Chondrocyte (in vitro differentiated cells): ENCODE data around the gene WTAP. TPM values are rescaled to one million over a fixed set of nuclear protein-coding genes. Genes with fewer than 3 reads are reported as not detected.
A peak's percentile ranks its signal among the peaks of the same experiment; 100 is the strongest.
"Not testable (repeated sequence)": the region's sequence is repeated elsewhere in the genome, so short reads cannot be mapped to it uniquely, and the experiment has no call there.

Source experiments
- DNase-seq: peaks from one replicate; pipeline ENCODE4 v3.0.0; 2021; ENCODE audit warnings: mixed read lengths, low spot score
- H3K27ac Mint-ChIP-seq: one replicate; pipeline ENCODE4 v1.8.0; 2021; ENCODE audit warnings: mild to moderate bottlenecking, moderate library complexity, mixed read lengths; ENCODE audit not compliant: unreplicated experiment
- H3K27me3 Mint-ChIP-seq: 2 replicates; pipeline ENCODE4 v1.8.0; 2021; ENCODE audit warnings: low read depth, mixed read lengths
- H3K36me3 Mint-ChIP-seq: 2 replicates; pipeline ENCODE4 v1.8.0; 2021; ENCODE audit warnings: low read depth, mixed read lengths
- H3K4me1 Mint-ChIP-seq: 2 replicates; pipeline ENCODE4 v1.8.0; 2021; ENCODE audit warnings: low read depth, mild to moderate bottlenecking, mixed read lengths
- H3K4me3 Mint-ChIP-seq: one replicate; pipeline ENCODE4 v1.8.0; 2021; ENCODE audit warnings: mild to moderate bottlenecking, moderate library complexity, mixed read lengths; ENCODE audit not compliant: unreplicated experiment
- H3K9me3 Mint-ChIP-seq: 2 replicates; pipeline ENCODE4 v1.8.0; 2021; ENCODE audit warnings: low read depth, mixed read lengths
- total RNA-seq: library from RNA; stranded (reverse); gene quantifications from 3 replicates; pipeline ENCODE4 v1.2.1, GENCODE V29; 2021
- TF ChIP-seq, protein P1 (sequence below): fragments of 200-600 bp; sonication (generic); IDR thresholded peaks from 2 replicates; pipeline ENCODE4 v1.5.0; 2021; ENCODE audit warnings: antibody characterized with exemption, mild to moderate bottlenecking, moderate library complexity

The WTAP gene
- total RNA-seq, 1 donor from 2014 or later = 65.9 TPM

DNA sequence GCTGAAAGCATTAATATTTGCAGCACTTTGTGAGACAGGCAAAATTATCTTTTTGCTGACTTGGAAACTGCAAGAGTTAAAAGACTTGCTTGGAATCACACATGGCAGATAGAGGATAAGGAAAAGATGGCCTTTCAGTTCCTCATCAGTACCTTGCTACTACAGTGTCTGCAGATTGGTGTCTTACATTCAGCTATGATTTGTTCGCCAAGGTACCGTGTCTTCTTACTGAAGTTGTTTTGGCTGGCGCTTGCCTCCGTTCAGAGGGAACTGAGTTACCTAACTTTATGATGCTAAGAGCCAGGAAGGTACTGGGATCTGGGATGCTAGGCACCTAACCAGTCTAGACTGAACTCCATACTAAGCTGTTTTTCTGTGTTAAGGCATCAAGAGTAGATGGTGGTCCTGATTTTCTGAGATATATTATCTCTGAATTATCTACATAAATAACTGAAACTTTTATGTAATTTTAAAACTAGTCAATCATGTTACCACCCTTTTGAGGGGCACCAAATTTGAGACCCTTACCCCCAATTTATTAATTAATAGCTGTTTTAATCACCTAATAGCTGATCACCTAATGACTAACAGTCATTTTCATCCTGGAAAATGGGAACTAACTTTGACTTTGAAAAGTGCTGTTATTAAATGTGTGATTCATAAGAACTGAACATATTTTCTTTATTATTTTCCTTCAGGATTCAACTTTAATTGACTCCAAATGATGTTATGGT is 2.5 kb downstream of the WTAP start:
- peaks cover 39% of the 10 kb centered on the region for H3K4me1 Mint-ChIP-seq
- no peak for DNase-seq
- TF ChIP-seq, protein P1, sequence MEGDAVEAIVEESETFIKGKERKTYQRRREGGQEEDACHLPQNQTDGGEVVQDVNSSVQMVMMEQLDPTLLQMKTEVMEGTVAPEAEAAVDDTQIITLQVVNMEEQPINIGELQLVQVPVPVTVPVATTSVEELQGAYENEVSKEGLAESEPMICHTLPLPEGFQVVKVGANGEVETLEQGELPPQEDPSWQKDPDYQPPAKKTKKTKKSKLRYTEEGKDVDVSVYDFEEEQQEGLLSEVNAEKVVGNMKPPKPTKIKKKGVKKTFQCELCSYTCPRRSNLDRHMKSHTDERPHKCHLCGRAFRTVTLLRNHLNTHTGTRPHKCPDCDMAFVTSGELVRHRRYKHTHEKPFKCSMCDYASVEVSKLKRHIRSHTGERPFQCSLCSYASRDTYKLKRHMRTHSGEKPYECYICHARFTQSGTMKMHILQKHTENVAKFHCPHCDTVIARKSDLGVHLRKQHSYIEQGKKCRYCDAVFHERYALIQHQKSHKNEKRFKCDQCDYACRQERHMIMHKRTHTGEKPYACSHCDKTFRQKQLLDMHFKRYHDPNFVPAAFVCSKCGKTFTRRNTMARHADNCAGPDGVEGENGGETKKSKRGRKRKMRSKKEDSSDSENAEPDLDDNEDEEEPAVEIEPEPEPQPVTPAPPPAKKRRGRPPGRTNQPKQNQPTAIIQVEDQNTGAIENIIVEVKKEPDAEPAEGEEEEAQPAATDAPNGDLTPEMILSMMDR = no peak
- no peaks in the 10 kb centered on the region for H3K36me3 Mint-ChIP-seq
- no peaks in the 10 kb centered on the region for H3K27me3 Mint-ChIP-seq
- H3K27ac Mint-ChIP-seq = peak overlapping the region; percentile 86
- no peaks in the 10 kb centered on the region for H3K9me3 Mint-ChIP-seq
- H3K4me3 Mint-ChIP-seq = peak overlapping the region; percentile 84

DNA sequence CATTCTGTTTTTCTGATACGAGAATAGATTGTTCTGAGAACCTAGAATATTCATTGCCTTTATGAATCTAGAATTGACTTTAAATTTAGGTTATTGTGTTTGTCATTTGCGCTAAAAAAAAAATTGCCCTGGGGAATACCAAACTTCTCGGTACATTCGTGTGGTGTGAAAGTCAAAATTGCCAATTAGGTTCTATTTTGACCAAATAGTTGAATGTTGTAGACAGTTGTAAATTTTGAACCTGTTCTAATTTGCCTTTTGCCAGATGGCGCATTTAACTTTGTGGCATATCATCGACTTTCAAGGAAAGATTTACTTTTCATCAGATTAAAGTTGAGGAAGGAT is 3.0 kb downstream of the WTAP start:
- H3K4me1 Mint-ChIP-seq = peaks cover 39% of the 10 kb centered on the region
- H3K36me3 Mint-ChIP-seq = no peaks in the 10 kb centered on the region
- H3K9me3 Mint-ChIP-seq = no peaks in the 10 kb centered on the region
- TF ChIP-seq, protein P1 = no peak
- no peak overlapping the region for H3K4me3 Mint-ChIP-seq
- no peaks in the 10 kb centered on the region for H3K27me3 Mint-ChIP-seq
- peak overlapping the region; percentile 41 for H3K27ac Mint-ChIP-seq
- no peak for DNase-seq

DNA sequence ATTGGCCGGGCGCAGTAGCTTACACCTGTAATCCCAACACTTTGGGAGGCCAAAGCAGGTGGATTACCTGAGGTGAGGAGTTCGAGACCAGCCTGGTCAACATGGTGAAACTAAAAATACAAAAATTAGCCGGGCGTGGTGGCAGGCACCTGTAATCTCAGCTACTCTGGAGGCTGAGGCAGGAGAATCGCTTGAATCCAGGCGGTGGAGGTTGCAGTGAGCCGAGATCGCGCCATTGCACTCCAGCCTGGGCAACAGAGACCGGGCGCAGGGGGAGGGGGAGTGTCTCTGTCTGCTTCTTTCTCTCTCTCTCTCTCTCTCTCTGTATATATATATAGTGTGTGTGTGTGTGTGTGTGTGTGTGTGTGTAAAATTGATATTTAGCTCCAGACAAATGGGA is 5.2 kb downstream of the WTAP start:
- not testable (repeated sequence) for H3K27ac Mint-ChIP-seq, DNase-seq, H3K4me3 Mint-ChIP-seq, H3K9me3 Mint-ChIP-seq, H3K27me3 Mint-ChIP-seq, H3K36me3 Mint-ChIP-seq
- peaks cover 31% of the 10 kb centered on the region for H3K4me1 Mint-ChIP-seq

DNA sequence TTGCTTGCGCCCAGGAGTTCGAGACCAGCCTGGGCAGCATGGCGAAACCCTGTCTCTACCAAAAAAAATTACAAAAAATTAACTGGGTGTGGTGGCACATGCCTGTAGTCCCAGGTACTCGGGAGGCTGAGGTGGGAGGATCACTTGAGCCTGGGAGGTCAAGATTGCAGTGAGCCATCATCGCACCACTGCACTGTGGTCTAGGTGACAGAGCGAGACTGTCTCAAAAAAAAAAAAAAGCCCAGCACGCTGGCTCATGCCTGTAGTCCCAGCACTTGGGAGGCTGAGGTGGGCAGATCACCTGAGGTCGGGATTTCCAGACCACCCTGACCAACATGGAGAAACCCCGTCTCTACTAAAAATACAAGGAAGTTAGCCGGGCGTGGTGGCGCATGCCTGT is 6.1 kb downstream of the WTAP start:
- not testable (repeated sequence) for DNase-seq, H3K27me3 Mint-ChIP-seq, H3K9me3 Mint-ChIP-seq, H3K4me3 Mint-ChIP-seq, H3K36me3 Mint-ChIP-seq
- Mint-ChIP-seq H3K4me1 (peaks cover 34% of the 10 kb centered on the region), H3K27ac (peak overlapping the region; percentile 27)

DNA sequence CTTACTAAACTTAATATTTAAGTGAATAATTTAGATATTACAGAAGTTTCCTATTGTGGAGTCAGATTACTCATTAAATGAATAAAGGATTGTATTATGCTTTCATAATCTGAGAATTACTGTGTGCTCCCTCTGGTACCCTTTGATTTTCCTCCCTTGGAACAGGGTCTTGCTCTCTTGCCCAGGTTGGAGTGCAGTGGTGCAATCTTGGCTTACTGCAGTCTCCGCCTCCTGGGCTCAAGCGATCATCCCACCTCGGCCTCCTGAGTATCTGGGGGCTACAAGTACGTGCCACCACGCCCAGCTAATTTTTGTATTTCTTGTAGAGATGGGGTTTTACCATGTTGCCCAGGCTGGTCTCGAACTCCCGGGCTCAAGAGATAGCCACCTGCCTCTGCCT is 9.6 kb downstream of the WTAP start:
- DNase-seq = no peak
- no peaks in the 10 kb centered on the region for H3K27me3 Mint-ChIP-seq
- no peak overlapping the region for H3K27ac Mint-ChIP-seq
- TF ChIP-seq, protein P1 = no peak
- no peaks in the 10 kb centered on the region for H3K9me3 Mint-ChIP-seq
- H3K4me3 Mint-ChIP-seq = no peak overlapping the region
- H3K36me3 Mint-ChIP-seq = peaks cover 6% of the 10 kb centered on the region
- peaks cover 3% of the 10 kb centered on the region for H3K4me1 Mint-ChIP-seq

DNA sequence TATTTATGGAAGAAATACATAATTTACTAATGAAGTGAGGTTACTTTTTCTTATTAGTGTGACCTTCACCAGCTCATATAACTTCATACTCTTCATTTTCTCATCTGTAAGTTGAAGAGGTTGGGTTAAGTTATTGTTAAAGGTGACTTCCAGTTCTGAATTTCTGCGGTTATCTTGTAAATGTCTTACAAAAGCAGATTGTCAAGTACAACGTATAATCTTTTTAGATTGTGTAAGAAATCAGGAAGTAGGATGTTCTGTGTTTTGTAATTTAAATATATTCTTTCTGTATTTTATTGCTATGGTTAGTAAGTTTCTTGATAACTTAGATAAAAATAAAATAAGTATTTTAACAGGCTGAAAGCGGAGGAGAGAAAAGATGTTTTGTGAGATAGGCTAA is 12.0 kb downstream of the WTAP start:
- no peaks in the 10 kb centered on the region for H3K27me3 Mint-ChIP-seq
- H3K36me3 Mint-ChIP-seq = peaks cover 14% of the 10 kb centered on the region
- no peak overlapping the region for H3K4me3 Mint-ChIP-seq
- no peaks in the 10 kb centered on the region for H3K9me3 Mint-ChIP-seq
- TF ChIP-seq, protein P1 = no peak
- H3K4me1 Mint-ChIP-seq = peaks cover 6% of the 10 kb centered on the region
- no peak for DNase-seq
- H3K27ac Mint-ChIP-seq = no peak overlapping the region
